ENCODE data around the gene ATP5ME.
"Not testable (repeated sequence)": the region's sequence is repeated elsewhere in the genome, so short reads cannot be mapped to it uniquely, and the experiment has no call there.

ATP5ME gene

GRCh38 chr4:653831-654502 lies 20.1 kb downstream of the ATP5ME start:
- no peak for DNase-seq

GRCh38 chr4:653080-653821 lies 20.8 kb downstream of the ATP5ME start:
- no peak for DNase-seq

GRCh38 chr4:651884-652642 lies 22.0 kb downstream of the ATP5ME start:
- DNase-seq = no peak

DNA sequence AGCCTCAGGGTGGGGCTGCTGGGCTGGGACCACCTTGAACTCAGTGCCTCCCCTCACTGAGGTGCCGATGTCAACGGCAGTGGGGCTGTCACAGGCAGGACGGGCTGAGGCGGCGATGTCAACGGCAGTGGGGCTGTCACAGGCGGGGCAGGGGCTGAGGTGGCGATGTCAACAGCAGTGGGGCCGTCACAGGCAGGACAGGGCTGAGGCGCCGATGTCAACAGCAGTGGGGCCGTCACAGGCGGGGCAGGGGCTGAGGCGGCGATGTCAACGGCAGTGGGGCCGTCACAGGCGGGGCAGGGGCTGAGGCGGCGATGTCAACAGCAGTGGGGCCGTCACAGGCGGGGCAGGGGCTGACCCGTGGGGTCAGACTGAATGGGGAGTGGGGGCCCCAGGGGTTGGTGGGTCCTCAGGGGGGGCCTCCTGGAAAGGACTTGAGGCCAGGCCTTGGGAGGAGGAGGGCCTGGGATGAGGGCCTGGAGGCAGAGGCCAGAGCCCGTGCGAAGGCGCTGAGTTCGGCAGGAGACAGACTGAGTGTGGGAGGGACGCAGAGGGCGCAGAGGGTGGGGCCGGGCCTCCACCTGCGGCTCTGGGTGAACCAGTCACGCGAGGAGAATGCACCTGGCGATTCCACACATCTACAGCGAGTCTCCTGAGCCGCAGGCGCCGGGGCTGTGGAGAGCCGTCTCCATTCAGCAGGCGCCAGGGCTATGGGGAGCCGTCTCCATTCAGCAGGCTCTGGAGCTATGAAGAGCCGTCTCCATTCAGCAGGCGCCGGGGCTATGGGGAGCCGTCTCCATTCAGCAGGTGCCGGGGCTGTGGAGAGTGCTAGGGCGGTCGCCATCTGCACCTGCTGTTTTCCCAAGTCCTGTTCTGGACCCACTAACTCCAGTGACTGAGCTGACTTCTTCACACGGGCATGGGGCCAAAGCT lies 22.9 kb downstream of the ATP5ME start:
- DNase-seq = no peak

DNA sequence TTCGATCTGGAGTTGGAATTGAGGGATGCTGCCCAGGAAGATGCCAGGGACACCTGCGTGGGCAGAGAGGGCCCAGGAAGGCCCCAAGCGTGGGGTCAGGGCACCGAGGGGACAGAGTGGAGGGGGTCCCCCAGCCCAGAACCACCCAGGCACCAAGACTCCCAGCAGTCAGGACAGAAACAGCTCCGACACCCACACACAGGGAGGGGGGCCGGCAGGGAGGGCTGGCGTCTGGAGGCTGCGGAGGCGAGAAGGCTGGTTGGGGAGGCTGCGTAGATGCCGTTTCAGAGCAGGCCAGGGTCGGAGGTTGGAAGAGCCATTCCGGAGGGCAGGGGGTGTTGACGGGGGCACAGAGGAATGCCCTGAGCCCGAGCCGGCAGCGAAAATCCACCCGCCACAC lies 23.6 kb downstream of the ATP5ME start:
- no peak for DNase-seq

- DNase-seq = no peak
These were observed 24.2 kb downstream of the ATP5ME start for GRCh38 chr4:649751-650310.

- DNase-seq = no peak
These were observed 24.8 kb downstream of the ATP5ME start for GRCh38 chr4:649293-649625.

- DNase-seq = no peak
These were observed 25.3 kb downstream of the ATP5ME start for GRCh38 chr4:648579-649292.

GRCh38 chr4:647481-647880 lies 26.6 kb downstream of the ATP5ME start:
- DNase-seq = no peak

- no peak for DNase-seq
These were observed 27.6 kb downstream of the ATP5ME start for GRCh38 chr4:646460-646859.

DNA sequence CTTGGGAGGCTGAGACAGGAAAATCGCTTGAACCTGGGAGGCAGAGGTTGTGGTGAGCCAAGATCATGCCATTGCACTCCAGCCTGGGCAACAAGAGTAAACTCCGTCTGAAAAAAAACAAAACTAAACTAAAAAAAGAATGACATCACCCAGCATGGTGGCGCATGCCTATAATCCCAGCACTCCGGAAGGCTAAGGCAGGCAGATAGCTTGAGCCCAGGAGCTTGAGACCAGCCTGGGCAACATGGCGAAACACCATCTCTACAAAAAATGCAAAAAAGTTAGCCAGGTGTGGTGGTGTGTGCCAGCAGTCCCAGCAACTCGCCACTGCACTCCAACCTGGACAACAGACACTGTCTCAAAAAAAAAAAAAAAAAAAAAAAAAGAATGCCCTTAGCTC lies 31.7 kb downstream of the ATP5ME start:
- DNase-seq = not testable (repeated sequence)

- DNase-seq = no peak
These were observed 36.4 kb downstream of the ATP5ME start for GRCh38 chr4:637536-638280.

DNA sequence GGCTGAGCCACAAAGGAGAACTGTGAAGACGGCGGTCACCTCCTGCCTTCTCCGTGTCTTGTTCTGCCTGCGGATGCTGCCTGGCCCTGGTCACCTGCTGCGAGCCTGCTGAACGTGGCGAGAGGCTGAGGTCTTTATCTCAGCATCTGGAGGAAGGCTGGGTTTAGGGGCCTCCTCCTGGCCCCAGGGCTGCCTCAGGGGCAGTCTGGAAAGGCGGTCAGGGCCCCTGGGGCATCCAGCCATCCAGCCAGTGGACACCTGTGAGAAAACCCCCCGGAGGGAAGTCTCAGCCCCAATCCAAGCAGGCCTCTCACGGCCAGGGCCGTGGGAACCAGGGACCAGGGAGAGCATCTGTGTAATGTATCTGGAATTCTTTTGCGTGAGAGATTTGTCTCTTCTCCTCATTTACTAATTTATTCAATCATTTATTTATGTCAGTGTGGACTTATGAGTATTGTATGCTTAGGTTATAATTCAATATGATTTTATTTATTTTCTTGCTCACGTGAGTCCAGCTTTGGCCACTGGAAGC lies 37.4 kb downstream of the ATP5ME start:
- DNase-seq = no peak

GRCh38 chr4:635851-636627 lies 38.0 kb downstream of the ATP5ME start:
- no peak for DNase-seq

DNA sequence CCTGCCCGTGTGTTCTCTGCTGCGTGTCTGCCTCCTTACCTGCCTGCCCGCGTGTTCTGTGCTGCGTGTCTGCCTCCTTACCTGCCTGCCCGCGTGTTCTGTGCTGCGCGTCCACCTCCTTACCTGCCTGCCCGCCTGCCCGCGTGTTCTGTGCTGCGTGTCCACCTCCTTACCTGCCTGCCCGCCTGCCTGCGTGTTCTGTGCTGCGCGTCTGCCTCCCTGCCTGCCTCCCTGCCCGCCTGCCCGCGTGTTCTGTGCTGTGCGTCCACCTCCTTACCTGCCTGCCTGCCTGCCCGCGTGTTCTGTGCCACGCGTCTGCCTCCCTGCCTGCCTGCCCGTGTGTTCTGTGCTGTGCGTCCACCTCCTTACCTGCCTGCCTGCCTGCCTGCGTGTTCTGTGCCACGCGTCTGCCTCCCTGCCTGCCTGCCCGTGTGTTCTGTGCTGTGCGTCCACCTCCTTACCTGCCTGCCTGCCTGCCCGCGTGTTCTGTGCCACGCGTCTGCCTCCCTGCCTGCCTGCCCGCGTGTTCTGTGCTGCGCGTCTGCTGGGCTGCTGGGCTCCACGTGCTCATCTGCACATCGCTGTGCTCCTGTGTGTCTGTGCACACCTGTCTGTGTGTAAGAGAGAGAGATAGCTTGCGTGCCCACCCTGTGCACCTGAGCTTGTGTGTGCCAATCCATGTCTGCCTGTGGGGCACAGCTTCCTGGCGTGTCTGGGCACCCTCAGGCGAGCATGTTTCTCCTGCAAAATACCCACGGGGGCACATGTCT lies 38.8 kb downstream of the ATP5ME start:
- DNase-seq = not testable (repeated sequence)

- DNase-seq = no peak
These were observed 39.5 kb downstream of the ATP5ME start for GRCh38 chr4:634599-634985.

- DNase-seq = no peak
These were observed 40.0 kb downstream of the ATP5ME start for GRCh38 chr4:633976-634598.

DNA sequence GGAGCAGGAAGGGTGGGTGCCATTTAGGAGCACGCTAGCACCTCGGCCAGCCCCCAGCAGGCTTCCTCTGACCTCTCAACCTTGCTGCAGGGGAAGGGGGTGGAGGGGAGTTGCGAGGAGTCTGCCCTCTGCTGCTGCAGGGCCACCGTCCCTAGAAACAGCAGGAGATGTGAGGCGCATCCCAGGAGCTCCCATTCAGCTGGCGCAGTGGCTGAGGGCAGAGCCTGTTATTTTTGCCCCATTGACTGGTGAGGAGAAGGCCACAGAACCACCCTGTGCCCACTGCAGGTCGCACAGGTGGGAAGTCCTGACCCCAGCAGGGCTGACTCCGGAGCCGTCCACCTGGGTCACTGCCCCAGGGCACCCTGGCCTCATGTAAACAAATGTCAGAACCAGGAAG lies 40.7 kb downstream of the ATP5ME start:
- no peak for DNase-seq

DNA sequence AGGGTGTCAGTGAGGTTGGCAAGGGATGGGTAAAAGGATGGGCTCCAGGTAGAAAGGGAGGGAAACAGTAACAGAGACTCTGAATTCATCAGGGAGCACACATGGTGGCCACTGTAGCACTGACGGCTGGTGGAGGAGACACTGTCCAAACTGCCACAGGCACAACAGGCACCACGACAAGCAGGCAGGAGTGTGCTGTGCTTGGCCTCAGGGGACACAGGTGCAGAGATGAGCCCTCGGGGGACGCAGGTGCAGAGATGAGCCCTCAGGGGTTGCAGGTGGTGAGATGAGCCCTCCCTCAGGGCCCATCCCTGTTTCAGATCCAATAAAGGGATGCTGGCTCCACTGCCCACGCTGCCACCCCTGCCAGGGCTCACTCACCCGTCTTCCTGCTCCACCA lies 41.1 kb downstream of the ATP5ME start:
- DNase-seq = no peak
